ENCODE results near the gene NXNL2.

NXNL2 gene

GRCh38 chr9:88578121-88579049 is 43.4 kb downstream of the NXNL2 start:
- DNase-seq (ENCODE audit: low spot score): peak; percentile 76

GRCh38 chr9:88579050-88579715 is 44.2 kb downstream of the NXNL2 start:
- DNase-seq (ENCODE audit: low spot score): no peak

GRCh38 chr9:88580961-88581360 is 46.0 kb downstream of the NXNL2 start:
- DNase-seq (ENCODE audit: low spot score): no peak

- no peak for DNase-seq (ENCODE audit: low spot score)
Observed at GRCh38 chr9:88583901-88584596, 49.1 kb downstream of the NXNL2 start.

GRCh38 chr9:88585426-88585825 is 50.4 kb downstream of the NXNL2 start:
- no peak for DNase-seq (ENCODE audit: low spot score)

- no peak for DNase-seq (ENCODE audit: low spot score)
Observed at GRCh38 chr9:88586452-88586851, 51.5 kb downstream of the NXNL2 start.

GRCh38 chr9:88587182-88587581 is 52.2 kb downstream of the NXNL2 start:
- peak; percentile 60 for DNase-seq (ENCODE audit: low spot score)

- no peak for DNase-seq (ENCODE audit: low spot score)
Observed at GRCh38 chr9:88587885-88588649, 53.1 kb downstream of the NXNL2 start.

- no peak for DNase-seq (ENCODE audit: low spot score)
Observed at GRCh38 chr9:88589656-88590055, 54.7 kb downstream of the NXNL2 start.

GRCh38 chr9:88590558-88591146 is 55.7 kb downstream of the NXNL2 start:
- DNase-seq (ENCODE audit: low spot score): no peak

- DNase-seq (ENCODE audit: low spot score): peak; percentile 53
Observed at GRCh38 chr9:88593537-88594185, 58.7 kb downstream of the NXNL2 start.
